HG02798 (cell line): ENCODE data around the gene ZFYVE21.

Experiments used
- ATAC-seq: cut with Tn5 transposase; IDR thresholded peaks from one replicate; pipeline ENCODE4 v1.9.1; 2021; ENCODE audit warnings: mild to moderate bottlenecking; ENCODE audit not compliant: unreplicated experiment, poor library complexity

ZFYVE21 gene

DNA sequence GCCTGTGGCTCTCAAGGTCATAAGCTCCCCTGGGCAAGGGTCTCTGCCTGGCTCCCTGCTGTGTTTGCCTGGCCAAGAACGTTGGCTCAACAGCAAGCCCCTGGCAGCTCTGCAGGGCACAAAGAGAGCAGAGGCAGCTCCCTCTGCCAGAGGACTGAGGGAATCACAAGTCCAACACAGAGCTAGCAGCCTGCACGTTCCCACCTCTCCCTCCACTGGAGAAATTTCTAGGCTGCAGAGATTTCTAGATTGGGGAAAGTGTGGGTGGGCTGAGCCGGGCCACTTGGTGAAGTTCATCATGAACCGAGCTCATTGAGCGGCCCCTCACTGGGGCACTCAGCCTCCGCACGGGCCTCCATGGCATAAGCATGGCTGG is 19.8 kb downstream of the ZFYVE21 start:
- ATAC-seq = no peak

DNA sequence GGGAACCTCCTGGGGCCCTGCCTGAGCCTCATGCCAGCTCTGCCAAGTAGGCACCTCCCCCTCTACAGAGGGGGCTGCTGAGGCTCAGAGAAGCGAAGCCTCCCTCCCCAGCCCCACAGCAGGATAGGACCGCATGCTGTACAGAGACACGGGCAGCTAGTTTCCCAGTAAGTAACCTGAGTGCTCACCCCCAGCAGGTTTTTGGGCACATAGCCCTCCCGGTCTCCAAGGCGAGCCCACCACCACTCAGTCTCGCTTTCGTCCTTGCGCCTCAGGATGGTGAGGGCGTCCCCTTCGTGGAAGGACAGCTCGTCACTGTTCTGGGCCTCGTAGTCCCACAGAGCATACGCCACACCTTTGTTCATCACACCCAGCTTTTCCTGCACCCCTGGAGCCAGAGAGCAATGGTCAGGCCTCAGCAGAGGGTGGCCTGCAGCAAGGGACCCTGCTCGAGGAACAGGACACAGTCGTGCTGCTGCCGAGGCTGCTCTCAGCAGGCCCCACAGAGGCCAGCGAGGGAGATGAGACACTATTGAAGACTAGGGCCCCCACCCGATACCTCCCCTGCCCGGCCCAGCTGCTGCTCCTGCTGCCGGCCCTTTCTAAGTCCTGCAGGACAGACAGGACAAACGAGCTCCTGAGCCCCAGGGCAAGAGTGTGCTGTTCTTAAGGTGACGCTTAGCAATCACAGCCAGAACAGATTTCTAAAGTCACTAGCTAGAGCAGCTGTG is 20.4 kb downstream of the ZFYVE21 start:
- no peak for ATAC-seq

DNA sequence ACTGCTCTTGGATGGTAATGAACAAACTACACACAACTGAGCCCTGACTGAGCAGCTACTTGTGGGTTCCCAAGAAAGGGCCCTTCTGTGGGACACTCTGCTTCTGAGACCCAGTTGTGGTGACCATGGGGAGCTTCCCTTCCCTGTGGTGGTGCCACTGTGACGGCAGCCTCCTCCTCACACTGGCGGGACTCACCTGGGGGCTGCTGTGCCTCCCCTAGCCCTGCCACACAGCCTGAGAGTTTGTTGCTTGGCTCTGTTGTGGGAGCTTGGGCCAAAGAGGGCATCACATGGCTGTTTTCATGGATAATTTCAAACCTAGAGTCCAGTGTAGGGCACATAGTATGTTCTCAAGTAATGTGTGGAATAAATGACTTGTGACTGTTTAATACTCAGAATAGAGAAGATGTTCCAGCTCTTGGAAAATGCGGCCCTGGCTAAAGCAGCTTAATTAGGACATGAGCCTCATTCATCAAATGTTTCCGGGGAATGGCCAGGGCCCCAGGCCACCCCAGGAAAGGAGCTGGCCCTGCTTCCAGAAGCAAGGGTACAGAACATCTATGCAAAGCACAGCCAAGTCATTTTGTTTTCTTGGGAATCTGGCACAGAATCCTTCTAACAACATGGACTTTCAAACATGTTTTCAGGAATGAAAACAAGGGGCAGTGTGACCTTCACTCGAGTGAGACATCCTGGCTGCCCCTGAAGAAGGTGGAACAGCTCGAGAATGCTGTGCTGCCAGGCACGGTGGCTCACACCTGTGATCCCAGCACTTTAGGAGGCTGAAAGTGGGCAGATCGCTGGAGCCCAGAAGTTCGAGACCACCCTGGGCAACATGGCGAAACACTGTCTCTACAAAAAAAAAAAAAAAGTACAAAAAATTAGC is 21.2 kb downstream of the ZFYVE21 start:
- no peak for ATAC-seq

DNA sequence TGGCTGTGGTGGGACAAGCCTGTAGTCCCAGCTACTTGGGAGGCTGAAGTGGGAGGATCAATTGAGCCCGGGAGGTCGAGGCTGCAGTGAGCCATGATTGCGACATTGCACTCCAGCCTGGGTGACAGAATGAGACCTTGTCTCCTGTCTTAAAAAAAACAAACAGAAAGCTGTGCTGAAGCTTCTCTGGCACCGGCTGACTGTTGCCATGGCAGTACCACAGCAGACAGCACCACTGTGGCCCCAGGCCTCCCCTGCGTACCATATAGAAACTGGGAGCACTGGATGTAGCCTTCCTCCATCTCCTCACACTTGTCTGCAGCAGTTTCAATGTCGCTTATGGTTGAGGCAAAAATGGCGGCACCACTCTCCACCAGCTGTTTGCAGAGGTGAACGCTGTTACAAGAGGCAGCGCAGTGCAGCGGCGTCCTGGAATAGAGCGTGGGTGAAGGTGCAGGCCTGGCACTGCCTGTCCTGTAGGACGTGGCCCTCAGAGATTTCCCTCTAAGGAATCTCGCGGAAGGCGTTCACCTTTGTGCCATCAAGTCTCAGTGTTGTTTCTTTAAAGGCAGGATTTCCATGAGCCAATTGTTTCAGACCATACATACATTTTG is 21.9 kb downstream of the ZFYVE21 start:
- no peak for ATAC-seq

DNA sequence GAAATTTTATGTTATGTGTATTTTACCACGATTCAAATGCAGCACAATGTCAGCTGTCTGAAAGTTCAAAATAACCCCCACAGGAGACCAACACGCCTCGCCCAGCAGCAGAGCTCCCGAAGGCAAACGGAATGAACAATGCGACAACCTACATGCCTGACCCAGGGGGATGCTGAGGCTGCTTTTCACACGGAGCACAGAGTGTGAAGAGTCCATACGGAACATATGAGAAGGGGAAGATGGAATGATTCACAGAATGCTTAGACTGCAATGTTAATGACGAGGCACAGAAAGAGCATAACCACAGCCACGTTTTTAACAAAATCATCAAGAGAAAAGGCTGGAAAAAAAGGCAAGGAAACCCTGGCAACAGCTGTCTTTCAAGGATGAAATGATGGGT is 22.6 kb downstream of the ZFYVE21 start:
- no peak for ATAC-seq

DNA sequence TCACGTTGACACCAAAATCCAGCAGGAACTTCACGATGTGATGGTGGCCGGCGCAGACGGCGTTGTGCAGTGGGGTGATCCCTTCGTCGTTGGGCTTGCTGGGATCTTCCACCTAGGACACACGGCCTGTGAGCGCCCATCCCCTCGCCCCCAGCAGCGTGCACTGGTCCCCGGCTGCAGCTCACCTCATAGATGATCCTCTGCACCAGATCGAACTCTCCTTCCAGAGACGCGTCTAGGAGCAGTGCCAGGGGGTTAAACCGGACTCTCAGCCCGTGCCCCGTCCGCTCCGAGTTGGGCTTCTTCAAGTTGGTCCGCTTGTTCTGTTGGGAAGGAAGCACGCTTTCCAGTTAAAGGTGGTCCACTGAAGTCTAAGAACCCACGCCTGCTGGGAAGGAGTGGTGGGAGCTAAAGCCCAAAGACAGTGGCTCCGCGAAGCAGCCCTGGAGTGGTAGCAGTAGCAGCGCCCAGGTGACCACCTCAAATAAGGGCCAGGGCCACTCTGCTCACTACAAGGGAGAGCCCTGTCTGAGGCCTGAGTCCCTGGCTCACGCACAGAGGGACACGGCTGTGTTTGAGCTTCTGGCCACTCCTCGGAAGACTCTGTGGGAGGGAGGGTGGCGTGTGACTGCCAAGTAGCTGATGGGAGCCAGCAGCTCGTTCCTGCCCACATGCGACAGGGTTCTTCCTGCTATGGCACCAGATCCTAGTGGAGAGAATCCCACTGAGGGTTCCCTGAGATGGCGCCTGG is 23.3 kb downstream of the ZFYVE21 start:
- ATAC-seq = no peak

DNA sequence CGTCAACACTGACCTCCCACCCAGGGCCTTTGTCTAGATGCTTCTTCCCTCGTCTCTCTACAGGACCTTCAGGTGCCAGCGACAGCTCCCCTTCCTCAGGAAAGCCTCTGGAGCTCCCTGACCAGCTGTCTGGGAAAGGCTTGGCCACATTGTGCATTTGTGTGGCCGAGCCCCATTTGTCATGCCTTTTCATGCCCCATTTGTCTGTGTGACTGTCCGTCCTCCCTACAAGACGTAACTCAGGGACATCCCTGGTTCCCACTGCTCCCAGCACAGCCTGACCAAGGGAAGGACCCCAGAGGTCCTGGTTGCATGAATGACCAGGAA is 23.8 kb downstream of the ZFYVE21 start:
- no peak for ATAC-seq

- no peak for ATAC-seq
These were observed 24.3 kb downstream of the ZFYVE21 start for GRCh38 chr14:103739793-103740501.

GRCh38 chr14:103740991-103741689 is 25.5 kb downstream of the ZFYVE21 start:
- no peak for ATAC-seq

- no peak for ATAC-seq
These were observed 26.3 kb downstream of the ZFYVE21 start for GRCh38 chr14:103741876-103742275.

- no peak for ATAC-seq
These were observed 27.1 kb downstream of the ZFYVE21 start for GRCh38 chr14:103742499-103743255.

- ATAC-seq = no peak
These were observed 28.1 kb downstream of the ZFYVE21 start for GRCh38 chr14:103743691-103744090.

- no peak for ATAC-seq
These were observed 29.2 kb downstream of the ZFYVE21 start for GRCh38 chr14:103744621-103745395.

DNA sequence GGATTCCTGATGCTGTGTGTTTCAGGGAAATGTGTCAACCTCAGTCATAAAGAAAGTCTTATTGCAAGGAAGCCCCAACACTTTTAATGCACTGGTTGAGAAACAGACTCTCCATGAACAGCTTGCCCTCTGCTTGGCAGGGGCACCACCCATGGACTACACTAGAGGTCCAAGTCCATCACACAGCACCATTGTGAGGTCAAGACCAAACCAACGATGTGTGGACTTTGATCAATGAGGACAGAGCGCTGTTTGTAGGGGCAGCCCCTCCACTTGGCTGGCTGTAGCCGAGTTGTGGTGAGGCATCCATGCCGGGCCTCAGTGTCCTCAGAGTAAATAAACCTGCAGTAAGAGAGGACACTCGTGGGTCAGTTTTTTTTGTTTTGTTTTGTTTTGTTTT is 29.8 kb downstream of the ZFYVE21 start:
- ATAC-seq = no peak

- no peak for ATAC-seq
These were observed 31.1 kb downstream of the ZFYVE21 start for GRCh38 chr14:103746701-103747100.

- ATAC-seq = no peak
These were observed 32.9 kb downstream of the ZFYVE21 start for GRCh38 chr14:103748534-103748857.

- no peak for ATAC-seq
These were observed 33.8 kb downstream of the ZFYVE21 start for GRCh38 chr14:103749452-103749851.

- no peak for ATAC-seq
These were observed 34.2 kb downstream of the ZFYVE21 start for GRCh38 chr14:103749860-103750259.
